ENCODE data around the gene FILIP1L. TPM values are rescaled to one million over a fixed set of nuclear protein-coding genes. Genes with fewer than 3 reads are reported as not detected.

FILIP1L gene
- total and polyA plus RNA-seq, 2 of the 4 experiments (the other 2 are of a cell fraction): 11.5 to 19.9 TPM

DNA sequence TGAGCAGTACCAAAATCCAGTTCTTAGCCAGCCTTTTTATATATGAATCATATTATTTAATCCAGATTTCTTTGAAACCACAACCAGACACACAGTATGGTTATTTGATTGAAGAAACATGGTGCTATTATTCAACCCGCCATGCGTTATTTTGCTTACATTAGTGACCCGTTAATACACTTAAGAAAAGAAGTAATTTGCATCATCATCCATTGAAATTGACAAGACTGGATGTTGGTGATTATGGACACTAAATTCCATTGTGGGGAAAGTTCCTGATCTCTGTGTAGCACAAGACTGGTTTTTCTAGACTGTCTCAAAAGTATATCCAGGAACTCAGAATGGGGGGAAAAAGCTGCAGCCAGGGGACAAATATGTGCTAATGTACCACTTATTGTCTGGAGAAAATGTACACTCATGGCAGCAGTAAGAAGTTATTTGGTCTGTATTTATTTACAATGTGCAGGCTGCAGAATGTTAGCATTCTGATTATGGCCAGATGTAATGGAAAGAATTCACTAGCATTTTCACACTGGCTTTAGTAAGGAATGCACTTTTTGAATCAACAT, 80.3 kb downstream of the FILIP1L start:
- in situ Hi-C loops (cut with MboI; ENCODE audit: low sequenced_read_pairs): no loop called here
- Histone ChIP-seq H2BK120ac (ENCODE audit: low read depth, low read length) (peak overlapping the region; percentile 49), H3K36me3 (ENCODE audit: control insufficient read depth, insufficient read depth, low read length) (no peaks in the 10 kb centered on the region), H3K23ac (ENCODE audit: low read depth, low read length) (no peak overlapping the region), H3K4me3 (ENCODE audit: insufficient read depth, low read depth, low read length) (no peak overlapping the region), H3K27me3 (ENCODE audit: control insufficient read depth, insufficient read depth, low read length) (no peaks in the 10 kb centered on the region), H3K9me1 (ENCODE audit: insufficient read depth, low read length) (no peaks in the 10 kb centered on the region), H3K56ac (ENCODE audit: extremely low read depth, insufficient read depth, low read length) (no peak overlapping the region), H3K4me2 (ENCODE audit: low read depth, low read length) (peak overlapping the region; percentile 23; the same call in 1 of the 2 replicates), H3K14ac (replicated peaks; ENCODE audit: low read depth, low read length) (no peak overlapping the region), H2AK9ac (replicated peaks; ENCODE audit: low read depth, low read length, poor library complexity) (no peak overlapping the region), H3K9me3 (ENCODE audit: control insufficient read depth, insufficient read depth, low read length) (no peaks in the 10 kb centered on the region), H3K27ac (ENCODE audit: insufficient read depth, low read length) (peak overlapping the region; percentile 1; the same call in 1 of the 2 replicates), H3K9ac (ENCODE audit: low read depth, low read length) (no peak overlapping the region), H3K18ac (ENCODE audit: low read depth, low read length) (peak overlapping the region; percentile 51; the same call in 1 of the 2 replicates), H3K4me1 (ENCODE audit: control insufficient read depth, insufficient read depth, low read length) (peaks cover 2% of the 10 kb centered on the region; the same call in 1 of the 2 replicates), H4K5ac (ENCODE audit: low read depth, low read length) (peak overlapping the region; percentile 30), H2AFZ (replicated peaks; ENCODE audit: low read length, poor library complexity) (no peak overlapping the region), H4K8ac (ENCODE audit: low read depth in 2 of 2, low read length in 2 of 2) (peak overlapping the region in 1 of 2 experiments; percentile 41; a peak in 1 of 4 replicates), H4K20me1 (ENCODE audit: insufficient read depth, low read length) (no peaks in the 10 kb centered on the region; the same call in 1 of the 2 replicates), H3K4ac (ENCODE audit: low read depth, low read length) (peak overlapping the region; percentile 20; the same call in 1 of the 2 replicates), H3K79me1 (ENCODE audit: low read depth in 1 of 2, low read length in 2 of 2) (no peaks in the 10 kb centered on the region; a peak in 1 of 4 replicates), H2BK5ac (ENCODE audit: low read depth, low read length, poor library complexity, severe bottlenecking) (peak overlapping the region; percentile 82), H2BK20ac (ENCODE audit: low read depth, low read length) (peak overlapping the region; percentile 77; the same call in 1 of the 2 replicates), H2BK15ac (ENCODE audit: low read depth, low read length) (no peak overlapping the region), H4K91ac (ENCODE audit: insufficient read depth, low read depth, low read length) (no peak overlapping the region; the same call in 1 of the 2 replicates), H2AK5ac (ENCODE audit: low read depth, low read length) (no peak overlapping the region)
- peak; percentile 52 for DNase-seq
- ChIA-PET CTCF (no interaction called here), POLR2A (ENCODE audit: unreplicated experiment) (no interaction called here)
- whole genome bisulfite sequencing, 2 experiments (ENCODE audit: extremely low coverage in 2 of 2, insufficient read length in 1 of 2): no CpG with 5 or more reads among the region's 3 CpGs
- dilution Hi-C loops (cut with HindIII; ENCODE audit: low sequenced_read_pairs, unreplicated experiment): no loop called here
- peak; percentile 76 for ATAC-seq (ENCODE audit: low read depth)
- intact Hi-C loops (cut with micrococcal nuclease): no loop called here
- TF ChIP-seq, protein P1, sequence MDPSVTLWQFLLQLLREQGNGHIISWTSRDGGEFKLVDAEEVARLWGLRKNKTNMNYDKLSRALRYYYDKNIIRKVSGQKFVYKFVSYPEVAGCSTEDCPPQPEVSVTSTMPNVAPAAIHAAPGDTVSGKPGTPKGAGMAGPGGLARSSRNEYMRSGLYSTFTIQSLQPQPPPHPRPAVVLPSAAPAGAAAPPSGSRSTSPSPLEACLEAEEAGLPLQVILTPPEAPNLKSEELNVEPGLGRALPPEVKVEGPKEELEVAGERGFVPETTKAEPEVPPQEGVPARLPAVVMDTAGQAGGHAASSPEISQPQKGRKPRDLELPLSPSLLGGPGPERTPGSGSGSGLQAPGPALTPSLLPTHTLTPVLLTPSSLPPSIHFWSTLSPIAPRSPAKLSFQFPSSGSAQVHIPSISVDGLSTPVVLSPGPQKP (IDR thresholded peaks at IDR 0.05; ENCODE audit: borderline replicate concordance, low read depth, low read length): no peak
- TF ChIP-seq, protein P2, sequence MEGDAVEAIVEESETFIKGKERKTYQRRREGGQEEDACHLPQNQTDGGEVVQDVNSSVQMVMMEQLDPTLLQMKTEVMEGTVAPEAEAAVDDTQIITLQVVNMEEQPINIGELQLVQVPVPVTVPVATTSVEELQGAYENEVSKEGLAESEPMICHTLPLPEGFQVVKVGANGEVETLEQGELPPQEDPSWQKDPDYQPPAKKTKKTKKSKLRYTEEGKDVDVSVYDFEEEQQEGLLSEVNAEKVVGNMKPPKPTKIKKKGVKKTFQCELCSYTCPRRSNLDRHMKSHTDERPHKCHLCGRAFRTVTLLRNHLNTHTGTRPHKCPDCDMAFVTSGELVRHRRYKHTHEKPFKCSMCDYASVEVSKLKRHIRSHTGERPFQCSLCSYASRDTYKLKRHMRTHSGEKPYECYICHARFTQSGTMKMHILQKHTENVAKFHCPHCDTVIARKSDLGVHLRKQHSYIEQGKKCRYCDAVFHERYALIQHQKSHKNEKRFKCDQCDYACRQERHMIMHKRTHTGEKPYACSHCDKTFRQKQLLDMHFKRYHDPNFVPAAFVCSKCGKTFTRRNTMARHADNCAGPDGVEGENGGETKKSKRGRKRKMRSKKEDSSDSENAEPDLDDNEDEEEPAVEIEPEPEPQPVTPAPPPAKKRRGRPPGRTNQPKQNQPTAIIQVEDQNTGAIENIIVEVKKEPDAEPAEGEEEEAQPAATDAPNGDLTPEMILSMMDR (conservative IDR thresholded peaks at IDR 0.05; ENCODE audit: low read depth, low read length): no peak
- BruUV-seq (replicated peaks): no TSS peak

All from IMR-90 (cell line).